Measurements from ENCODE around the gene RTP5.

- no peak for TF ChIP-seq POLR2A (IDR thresholded peaks at IDR 0.05)
- no peak for TF ChIP-seq CTCF (IDR thresholded peaks at IDR 0.05)
- no peak for TF ChIP-seq POLR2AphosphoS5 (IDR thresholded peaks at IDR 0.05)
- TF ChIP-seq EP300 (IDR thresholded peaks at IDR 0.05): no peak
These were observed 34.6 kb downstream of the RTP5 start for GRCh38 chr2:241904011-241904718.

Data from gastroesophageal sphincter (tissue), 3 donors.